Measurements from ENCODE around the gene HCFC1R1.

- no peak for TF ChIP-seq CTCF (conservative IDR thresholded peaks at IDR 0.05)
- no peak for TF ChIP-seq ZFX (IDR thresholded peaks at IDR 0.05)
Measured at GRCh38 chr16:3017344-3017743, 6.4 kb downstream of the HCFC1R1 start.

Data from C4-2B (cell line).